Measurements from ENCODE around the gene RAB3GAP1. TPM values are rescaled to one million over a fixed set of nuclear protein-coding genes. Genes with fewer than 3 reads are reported as not detected.

The RAB3GAP1 gene
- total RNA-seq, 1 experiment from 2014 or later: 32.0 TPM

GRCh38 chr2:135203944-135204343 is 151.9 kb downstream of the RAB3GAP1 start:
- Histone ChIP-seq H3K4me2 (ENCODE audit: insufficient read depth, insufficient read length, low read length) (no peak overlapping the region), H2BK5ac (ENCODE audit: insufficient read length, low read length) (no peak overlapping the region), H3K23ac (ENCODE audit: insufficient read length, low read depth, low read length) (no peak overlapping the region), H3K4me1 (ENCODE audit: insufficient read depth, low read length) (no peaks in the 10 kb centered on the region), H3K4ac (ENCODE audit: low read depth, low read length) (no peak overlapping the region), H4K91ac (ENCODE audit: insufficient read length, low read depth, low read length) (no peak overlapping the region), H3K9ac (ENCODE audit: extremely low read depth, insufficient read length, low read length) (no peak overlapping the region), H2BK120ac (ENCODE audit: low read depth, low read length, poor library complexity, severe bottlenecking) (no peak overlapping the region), H3K23me2 (ENCODE audit: insufficient read length, low read depth, low read length, poor library complexity, severe bottlenecking) (no peaks in the 10 kb centered on the region), H2AK5ac (ENCODE audit: insufficient read length, low read length) (no peak overlapping the region), H2BK20ac (ENCODE audit: low read depth, low read length, poor library complexity, severe bottlenecking) (no peak overlapping the region), H2BK12ac (ENCODE audit: insufficient read length, low read depth, low read length) (no peak overlapping the region), H3K79me2 (ENCODE audit: insufficient read depth, low read length) (no peaks in the 10 kb centered on the region), H2AFZ (ENCODE audit: low read length) (no peak overlapping the region), H4K5ac (ENCODE audit: insufficient read length, low read depth, low read length) (no peak overlapping the region), H3K18ac (ENCODE audit: insufficient read length, low read depth, low read length) (no peak overlapping the region), H3K9me3 (ENCODE audit: control insufficient read depth, low read depth, low read length) (no peaks in the 10 kb centered on the region), H3K79me1 (ENCODE audit: insufficient read depth, low read depth, low read length, poor library complexity, severe bottlenecking) (no peaks in the 10 kb centered on the region), H3K27ac (ENCODE audit: insufficient read length, low read depth, low read length) (no peak overlapping the region), H3T11ph (ENCODE audit: low read length) (no peak overlapping the region), H4K20me1 (ENCODE audit: control insufficient read depth, insufficient read depth, insufficient read length) (no peaks in the 10 kb centered on the region), H4K8ac (replicated peaks; ENCODE audit: insufficient read length, low read depth, low read length) (no peak overlapping the region), H3K56ac (ENCODE audit: insufficient read length, low read depth, low read length) (no peak overlapping the region), H2BK15ac (ENCODE audit: low read depth, low read length) (no peak overlapping the region), H3K27me3 (ENCODE audit: insufficient read depth, low read length) (no peaks in the 10 kb centered on the region), H3K14ac (ENCODE audit: insufficient read depth, low read length) (no peak overlapping the region)
- Mint-ChIP-seq H3K4me3 (no peak overlapping the region), H3K27me3 (ENCODE audit: low read depth) (no peaks in the 10 kb centered on the region), H3K9me3 (no peaks in the 10 kb centered on the region), H3K36me3 (ENCODE audit: insufficient read depth in 1 of 3, low read depth in 3 of 3) (peaks cover 0 to 1% (median 0%) of the 10 kb centered on the region in 3 experiments; a peak in 2 of 7 replicates), H3K4me1 (no peaks in the 10 kb centered on the region), H3K27ac (peak overlapping the region in 1 of 3 experiments; percentile 65; a peak in 1 of 7 replicates)
- no peak for DNase-seq
- WGBS (ENCODE audit: extremely low coverage, insufficient read length, low lambda C conversion rate): no CpG with 5 or more reads among the region's 3 CpGs
- TF ChIP-seq CTCF (conservative IDR thresholded peaks at IDR 0.05): no peak

Data from H9 (cell line).